Hair follicular keratinocyte (primary cell): ENCODE results near the gene MRPL21. TPM values are rescaled to one million over a fixed set of nuclear protein-coding genes. Genes with fewer than 3 reads are reported as not detected.

Experiments used
- total RNA-seq: library from RNA; depleted of rRNA; stranded (reverse); fragments of >200 nt; gene quantifications from 2 replicates; pipeline ENCODE4 v1.2.3, GENCODE V29; 2015

MRPL21 gene
- total RNA-seq: 53.5 and 100 TPM in 2 replicates

GRCh38 chr11:68903288-68904247 lies at the start of gene MRPL21, which contains the start of gene IGHMBP2:
Gene MRPL21, minus strand, starts transcription at chr11:68903832. Its CDS starts 22 bp downstream, at chr11:68903810.
Gene IGHMBP2, plus strand, starts transcription at chr11:68903891. Its CDS starts 62 bp downstream, at chr11:68903953.

DNA sequence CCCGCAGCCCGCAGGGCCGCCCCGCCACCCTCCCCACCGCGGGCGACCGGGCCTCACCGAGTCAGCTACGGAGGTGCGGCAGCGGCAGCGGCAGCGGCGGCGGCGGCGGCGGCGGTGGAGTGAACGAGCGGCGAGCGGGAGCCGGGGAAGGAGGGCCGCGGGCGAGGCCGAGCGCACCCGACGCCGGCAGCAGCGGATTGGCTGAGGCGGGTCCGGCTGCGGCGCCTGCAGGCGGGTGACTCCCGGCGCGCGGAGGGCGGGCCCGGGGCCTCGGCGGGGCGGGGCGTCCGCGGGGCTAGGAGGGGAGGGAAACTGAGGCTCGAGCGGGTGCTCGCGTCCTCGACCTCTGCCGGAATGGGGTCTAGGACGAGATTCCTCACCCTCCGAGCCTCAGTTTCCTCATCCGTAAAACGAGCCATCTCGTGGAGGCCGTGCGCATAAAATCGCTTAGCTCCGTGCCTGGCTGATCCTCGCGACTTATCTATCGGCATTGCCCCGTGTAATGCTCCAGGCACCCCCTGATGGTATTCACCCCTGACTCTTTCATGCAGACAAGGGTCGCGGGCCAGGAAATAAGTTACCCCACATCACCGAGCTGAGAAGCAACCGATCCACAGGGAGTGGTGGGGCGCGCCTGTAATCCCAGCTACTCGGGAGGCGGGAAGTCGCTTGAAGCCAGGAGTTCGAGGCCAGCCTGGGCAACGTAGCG lies 61.8 kb downstream of the MRPL21 start, which contains the start of gene CPT1A:
Gene CPT1A (minus strand): TSS at position 199 of the 709 bp plus-strand sequence. CDS start 26,442 bp downstream, outside the sequence.

Other genes with a start within 250 kb of the MRPL21 start
- gene GAL, start 219.3 kb downstream of the MRPL21 start, total RNA-seq: 5.4 and 6.1 TPM in 2 replicates
- 6.6 and 9.8 TPM in 2 replicates for gene TESMIN, start 152.3 kb downstream of the MRPL21 start, total RNA-seq
- gene CPT1A, start 61.9 kb downstream of the MRPL21 start, total RNA-seq: 9.9 and 16.4 TPM in 2 replicates
- gene IGHMBP2, start 59 bp upstream of the MRPL21 start, total RNA-seq: 6.8 and 8.5 TPM in 2 replicates
- not detected in 2 replicates for gene MRGPRD, start 77.2 kb upstream of the MRPL21 start, total RNA-seq
- 0.30 and 0.47 TPM in 2 replicates for gene MRGPRF, start 109.4 kb upstream of the MRPL21 start, total RNA-seq
- 5.7 and 7.8 TPM in 2 replicates for gene TPCN2, start 145.1 kb upstream of the MRPL21 start, total RNA-seq